ENCODE data around the gene TMEM147.

The TMEM147 gene

DNA sequence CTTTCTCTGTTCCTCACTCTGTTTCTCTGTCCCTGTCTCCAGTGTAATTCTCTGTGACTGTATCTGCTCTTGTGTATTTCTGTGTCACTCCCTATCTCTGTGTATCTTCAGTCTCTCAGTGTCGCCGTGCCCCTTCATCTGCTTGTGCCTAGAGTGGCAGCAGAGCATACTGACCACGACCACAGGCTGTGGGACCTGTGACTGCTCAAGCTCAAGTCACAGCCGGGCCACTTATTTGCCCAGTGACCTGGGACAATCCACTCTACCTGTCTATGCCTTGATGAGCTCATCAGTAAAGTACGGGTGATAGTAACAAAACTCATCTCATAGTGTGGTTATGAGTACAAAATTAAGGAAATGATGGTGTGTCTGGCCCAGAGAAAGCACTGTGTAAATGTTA lies 8.7 kb downstream of the TMEM147 start:
- TF ChIP-seq TAF1 (IDR thresholded peaks at IDR 0.05; ENCODE audit: low read depth, low read length) (no peak), POLR2A (IDR thresholded peaks at IDR 0.05; ENCODE audit: low read depth, low read length) (no peak), PAX5 (IDR thresholded peaks at IDR 0.05; ENCODE audit: insufficient read depth, low read length, severe bottlenecking) (no peak), POLR2AphosphoS5 (IDR thresholded peaks at IDR 0.05; ENCODE audit: low read depth, low read length) (no peak), SPI1 (IDR thresholded peaks at IDR 0.05; ENCODE audit: low read depth, low read length) (no peak), POU2F2 (IDR thresholded peaks at IDR 0.05; ENCODE audit: low read depth, low read length) (no peak)
- FAIRE-seq (peak; percentile 35), DNase-seq (ENCODE audit: insufficient read length, low spot score) (no peak)

DNA sequence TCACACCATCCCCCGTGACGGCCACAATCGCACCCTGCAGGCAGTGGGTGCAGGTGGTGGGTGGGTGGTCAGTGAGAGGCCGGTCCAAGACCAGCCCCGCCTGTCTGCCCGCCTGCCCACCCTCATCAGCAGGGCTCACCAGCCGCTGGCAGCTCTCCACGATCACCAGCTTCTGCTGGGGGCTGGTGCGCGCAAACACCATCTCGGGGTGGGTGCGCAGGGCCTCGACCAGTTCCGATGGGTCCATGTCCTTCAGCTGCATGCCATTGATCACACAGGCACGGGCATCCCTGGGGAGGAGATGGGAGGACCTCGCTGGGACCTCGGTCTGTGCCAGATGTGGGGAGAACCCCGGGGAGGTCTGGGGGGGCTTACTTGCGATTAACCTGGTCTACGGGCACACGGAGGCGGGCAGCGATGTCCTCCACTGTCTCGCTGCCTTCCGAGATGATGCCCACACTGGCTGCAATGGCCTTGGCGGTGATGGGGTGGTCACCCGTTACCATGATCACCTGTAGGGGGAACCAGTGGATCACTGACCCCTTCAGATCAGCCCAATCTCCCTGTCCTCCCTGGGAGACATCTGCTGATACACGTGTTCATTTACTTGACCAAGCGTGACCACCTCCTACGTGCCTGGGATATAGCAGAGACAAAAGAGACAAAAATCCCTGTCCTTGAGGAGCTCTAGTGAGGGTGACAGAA lies 10.0 kb downstream of the TMEM147 start:
- TF ChIP-seq PAX5 (IDR thresholded peaks at IDR 0.05; ENCODE audit: insufficient read depth, low read length, severe bottlenecking) (no peak), SPI1 (IDR thresholded peaks at IDR 0.05; ENCODE audit: low read depth, low read length) (no peak), POLR2AphosphoS5 (IDR thresholded peaks at IDR 0.05; ENCODE audit: low read depth, low read length) (no peak), POU2F2 (IDR thresholded peaks at IDR 0.05; ENCODE audit: low read depth, low read length) (no peak), POLR2A (IDR thresholded peaks at IDR 0.05; ENCODE audit: low read depth, low read length) (no peak), TAF1 (IDR thresholded peaks at IDR 0.05; ENCODE audit: low read depth, low read length) (no peak)
- DNase-seq (ENCODE audit: insufficient read length, low spot score) (no peak), FAIRE-seq (peak; percentile 81)

DNA sequence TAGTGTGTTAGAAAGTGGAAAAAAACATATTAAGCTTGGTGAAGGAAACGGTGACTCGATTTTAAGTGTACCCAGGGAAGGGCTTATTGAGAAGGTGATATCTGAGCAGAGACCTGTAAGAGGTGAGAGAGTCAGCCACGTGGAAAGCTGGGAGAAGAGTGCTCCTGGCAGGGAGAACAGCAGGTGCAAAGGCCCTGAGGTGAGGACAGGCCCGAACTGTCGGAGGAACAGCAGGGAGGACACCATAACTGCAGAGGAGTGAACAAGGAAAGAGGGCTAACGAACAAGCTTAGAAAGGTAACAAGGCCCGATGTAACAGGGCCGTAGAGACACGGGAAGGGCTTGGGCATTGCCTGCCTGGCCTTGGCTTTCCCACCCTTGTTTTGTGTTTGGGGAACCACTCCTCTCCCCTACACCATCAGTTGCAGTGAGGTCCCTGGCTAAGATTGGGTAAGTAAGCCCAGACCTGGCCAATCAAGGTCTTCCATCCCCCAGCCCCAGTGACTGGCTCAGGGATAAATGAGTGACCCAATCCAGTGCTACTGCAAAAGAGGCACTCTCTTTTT lies 10.7 kb downstream of the TMEM147 start:
- FAIRE-seq: no peak
- DNase-seq (ENCODE audit: insufficient read length, low spot score): no peak
- no peak for TF ChIP-seq POU2F2 (IDR thresholded peaks at IDR 0.05; ENCODE audit: low read depth, low read length)
- no peak for TF ChIP-seq POLR2A (IDR thresholded peaks at IDR 0.05; ENCODE audit: low read depth, low read length)
- TF ChIP-seq POLR2AphosphoS5 (IDR thresholded peaks at IDR 0.05; ENCODE audit: low read depth, low read length): no peak
- TF ChIP-seq PAX5 (IDR thresholded peaks at IDR 0.05; ENCODE audit: insufficient read depth, low read length, severe bottlenecking): no peak
- no peak for TF ChIP-seq SPI1 (IDR thresholded peaks at IDR 0.05; ENCODE audit: low read depth, low read length)
- no peak for TF ChIP-seq TAF1 (IDR thresholded peaks at IDR 0.05; ENCODE audit: low read depth, low read length)

DNA sequence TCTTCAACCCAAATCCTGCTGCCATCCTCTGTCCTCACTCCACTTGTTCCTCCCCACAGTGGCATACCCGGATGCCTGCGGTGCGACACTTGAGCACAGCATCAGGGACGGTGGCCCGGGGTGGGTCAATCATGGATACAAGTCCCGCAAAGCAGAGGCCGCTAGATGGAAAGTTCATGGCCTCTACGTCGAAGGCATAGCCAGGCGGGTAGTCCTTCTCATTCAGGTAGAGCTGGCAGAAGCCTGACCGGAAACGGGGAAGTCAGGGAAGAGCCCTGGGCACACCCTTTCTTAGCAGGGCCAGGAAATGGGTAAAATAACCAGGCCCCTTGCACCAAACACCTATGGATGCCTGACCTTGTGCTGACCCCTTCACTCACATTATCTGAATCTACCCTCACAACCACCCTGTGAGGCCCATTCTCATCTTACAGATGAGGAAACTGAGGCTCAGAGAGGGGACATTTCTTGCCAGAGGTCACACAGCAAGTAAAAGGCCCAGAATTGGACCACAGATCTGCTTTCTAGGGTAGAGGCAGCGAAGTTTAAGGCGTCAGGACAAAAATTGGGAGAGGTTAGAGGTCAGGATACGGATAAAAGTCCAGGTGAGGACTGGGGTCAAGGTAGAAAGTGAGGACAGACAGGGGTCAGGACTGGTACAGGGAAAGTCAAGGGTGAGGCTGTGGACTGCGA lies 11.6 kb downstream of the TMEM147 start:
- FAIRE-seq (no peak), DNase-seq (ENCODE audit: insufficient read length, low spot score) (no peak)

DNA sequence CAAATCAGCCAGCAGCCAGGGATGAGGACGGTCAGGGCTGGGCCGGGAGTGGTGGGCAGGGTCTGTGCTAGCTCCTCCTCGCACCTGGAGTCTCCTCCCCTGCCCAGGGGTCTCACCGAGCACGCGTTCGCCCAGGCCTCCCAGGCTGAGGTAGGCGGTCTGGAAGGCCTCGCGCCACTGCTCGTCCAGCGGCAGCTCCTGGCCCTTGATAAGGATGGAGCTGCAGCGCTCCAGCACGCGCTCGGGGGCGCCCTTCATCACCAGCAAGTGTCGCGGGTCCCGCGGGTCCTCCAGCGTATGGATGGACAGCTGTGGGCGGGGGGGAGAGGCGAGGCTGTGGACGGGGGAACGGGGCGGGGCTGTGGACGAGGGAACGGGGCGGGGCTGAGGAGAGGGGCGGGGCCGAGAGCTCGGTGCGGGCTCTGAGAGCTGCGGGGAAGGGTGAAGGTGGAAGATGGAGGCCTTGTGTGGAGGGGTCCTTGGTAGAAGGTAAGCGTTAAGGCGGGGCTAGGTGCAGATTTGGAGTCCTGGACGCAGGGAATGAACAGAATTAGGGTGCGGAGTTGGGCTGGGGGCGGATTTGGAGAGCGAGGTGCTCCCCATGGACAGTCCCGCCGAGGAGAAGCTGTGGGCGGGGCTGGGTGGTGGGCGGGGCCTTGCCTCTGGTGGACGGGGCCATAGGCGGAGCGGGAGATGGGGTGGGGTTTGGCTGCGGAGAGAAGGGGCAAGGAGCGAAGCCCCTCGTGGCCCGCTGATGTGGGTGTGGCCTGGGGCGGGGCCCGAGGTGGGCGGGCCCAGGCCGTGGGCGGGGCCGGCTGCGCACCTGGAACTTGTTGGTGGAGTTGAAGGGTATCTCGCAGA lies 12.3 kb downstream of the TMEM147 start:
- FAIRE-seq: peak; percentile 84

More for the DNA sequence above, 11.6 kb downstream of the TMEM147 start:
- TF ChIP-seq POLR2A (IDR thresholded peaks at IDR 0.05; ENCODE audit: low read depth, low read length): no peak
- no peak for TF ChIP-seq SPI1 (IDR thresholded peaks at IDR 0.05; ENCODE audit: low read depth, low read length)
- no peak for TF ChIP-seq POU2F2 (IDR thresholded peaks at IDR 0.05; ENCODE audit: low read depth, low read length)
- TF ChIP-seq PAX5 (IDR thresholded peaks at IDR 0.05; ENCODE audit: insufficient read depth, low read length, severe bottlenecking): no peak
- TF ChIP-seq TAF1 (IDR thresholded peaks at IDR 0.05; ENCODE audit: low read depth, low read length): no peak

DNA sequence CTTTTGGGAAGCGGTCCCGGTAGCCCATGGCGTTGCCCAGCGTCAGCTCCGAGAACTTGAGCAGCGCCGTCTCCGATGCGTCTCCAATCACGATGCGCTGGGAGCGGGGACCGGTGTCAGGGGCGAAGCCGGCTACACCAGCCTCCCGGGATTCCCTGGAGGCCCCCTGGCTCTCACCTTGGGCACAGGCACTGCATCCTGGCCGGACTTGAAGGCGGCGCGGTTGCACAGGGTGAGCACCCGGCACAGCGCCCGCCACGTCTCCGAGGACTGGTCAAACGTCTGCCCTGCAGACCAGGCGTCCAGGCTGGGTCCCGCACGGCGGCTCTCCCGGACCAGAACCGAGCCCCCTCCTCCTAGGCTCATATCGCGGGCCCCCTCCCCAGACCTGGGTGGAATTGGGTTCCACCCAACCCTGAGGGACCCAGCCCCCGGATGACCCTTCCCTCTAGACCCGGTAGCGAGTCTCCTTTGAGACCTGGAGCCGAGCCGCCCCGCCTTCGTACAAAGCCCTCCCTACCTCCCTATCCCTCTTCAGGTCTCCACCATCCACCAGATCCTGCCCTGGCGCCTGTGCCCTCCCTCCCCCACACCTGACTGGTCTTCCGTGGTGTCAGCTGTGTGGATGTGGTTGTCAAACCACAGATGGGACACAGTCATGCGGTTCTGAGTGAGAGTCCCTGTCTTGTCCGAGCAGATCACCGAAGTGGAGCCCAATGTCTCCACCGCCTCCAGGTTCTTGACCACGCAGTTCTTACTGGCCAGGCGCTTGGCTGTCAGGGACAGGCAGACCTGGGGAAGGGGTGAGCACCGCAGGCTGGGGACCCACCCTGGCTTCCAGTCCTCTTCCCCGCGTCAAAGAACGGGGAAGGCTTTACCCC lies 13.2 kb downstream of the TMEM147 start:
- FAIRE-seq: peak; percentile 69
- TF ChIP-seq POLR2A (IDR thresholded peaks at IDR 0.05; ENCODE audit: low read depth, low read length) (no peak), PAX5 (IDR thresholded peaks at IDR 0.05; ENCODE audit: insufficient read depth, low read length, severe bottlenecking) (no peak), TAF1 (IDR thresholded peaks at IDR 0.05; ENCODE audit: low read depth, low read length) (no peak), POU2F2 (IDR thresholded peaks at IDR 0.05; ENCODE audit: low read depth, low read length) (no peak), SPI1 (IDR thresholded peaks at IDR 0.05; ENCODE audit: low read depth, low read length) (no peak), POLR2AphosphoS5 (IDR thresholded peaks at IDR 0.05; ENCODE audit: low read depth, low read length) (no peak)
- DNase-seq (ENCODE audit: insufficient read length, low spot score): no peak

More for the DNA sequence above, 12.3 kb downstream of the TMEM147 start:
- peak; percentile 64 for DNase-seq (ENCODE audit: insufficient read length, low spot score)
- TF ChIP-seq PAX5 (IDR thresholded peaks at IDR 0.05; ENCODE audit: insufficient read depth, low read length, severe bottlenecking) (no peak), POU2F2 (IDR thresholded peaks at IDR 0.05; ENCODE audit: low read depth, low read length) (no peak), POLR2A (IDR thresholded peaks at IDR 0.05; ENCODE audit: low read depth, low read length) (no peak), POLR2AphosphoS5 (IDR thresholded peaks at IDR 0.05; ENCODE audit: low read depth, low read length) (no peak), SPI1 (IDR thresholded peaks at IDR 0.05; ENCODE audit: low read depth, low read length) (no peak), TAF1 (IDR thresholded peaks at IDR 0.05; ENCODE audit: low read depth, low read length) (no peak)

DNA sequence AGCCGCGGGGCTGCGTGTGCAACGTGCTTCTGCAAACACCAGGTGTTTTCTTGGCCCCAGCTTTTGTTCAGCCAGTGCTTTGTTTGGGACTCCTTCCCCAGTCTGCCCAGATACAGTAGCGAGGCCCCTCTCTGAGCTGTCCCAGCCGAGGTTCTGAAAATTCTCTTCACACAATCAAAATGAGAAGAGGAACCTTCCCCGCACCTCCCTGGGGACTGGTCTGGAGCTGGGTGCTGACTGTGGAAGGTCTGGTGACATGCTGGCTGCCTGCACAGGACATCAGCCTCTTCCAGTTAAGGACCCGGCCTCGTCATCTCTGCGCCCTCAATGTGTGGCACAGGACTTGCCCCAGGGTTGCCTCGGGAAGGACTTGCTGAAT lies 13.8 kb downstream of the TMEM147 start:
- DNase-seq (ENCODE audit: insufficient read length, low spot score) (peak; percentile 57), FAIRE-seq (no peak)
- TF ChIP-seq PAX5 (IDR thresholded peaks at IDR 0.05; ENCODE audit: insufficient read depth, low read length, severe bottlenecking): no peak
- TF ChIP-seq POLR2A (IDR thresholded peaks at IDR 0.05; ENCODE audit: low read depth, low read length): no peak
- no peak for TF ChIP-seq POU2F2 (IDR thresholded peaks at IDR 0.05; ENCODE audit: low read depth, low read length)
- no peak for TF ChIP-seq SPI1 (IDR thresholded peaks at IDR 0.05; ENCODE audit: low read depth, low read length)
- no peak for TF ChIP-seq TAF1 (IDR thresholded peaks at IDR 0.05; ENCODE audit: low read depth, low read length)
- TF ChIP-seq POLR2AphosphoS5 (IDR thresholded peaks at IDR 0.05; ENCODE audit: low read depth, low read length): no peak

DNA sequence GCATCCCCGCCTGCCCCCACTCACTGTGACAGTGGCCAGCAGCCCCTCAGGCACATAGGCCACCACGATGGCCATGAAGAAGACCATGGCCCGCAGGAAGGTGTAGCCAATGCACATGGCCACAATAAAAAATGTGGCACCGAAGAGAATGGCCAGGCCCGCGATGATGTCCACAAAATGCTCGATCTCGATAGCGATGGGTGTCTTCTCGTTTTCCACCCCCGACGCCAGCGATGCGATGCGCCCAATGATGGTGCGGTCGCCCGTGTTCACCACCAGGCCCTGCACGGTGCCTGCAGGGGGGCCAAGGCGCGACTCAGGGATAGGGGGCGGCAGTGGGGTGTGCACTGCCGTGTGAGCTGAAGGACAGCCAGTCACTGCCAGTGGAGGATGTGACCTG lies 14.4 kb downstream of the TMEM147 start:
- DNase-seq (ENCODE audit: insufficient read length, low spot score): no peak

More for the DNA sequence above, 14.4 kb downstream of the TMEM147 start:
- TF ChIP-seq POU2F2 (IDR thresholded peaks at IDR 0.05; ENCODE audit: low read depth, low read length) (no peak), TAF1 (IDR thresholded peaks at IDR 0.05; ENCODE audit: low read depth, low read length) (no peak), POLR2A (IDR thresholded peaks at IDR 0.05; ENCODE audit: low read depth, low read length) (no peak), POLR2AphosphoS5 (IDR thresholded peaks at IDR 0.05; ENCODE audit: low read depth, low read length) (no peak), PAX5 (IDR thresholded peaks at IDR 0.05; ENCODE audit: insufficient read depth, low read length, severe bottlenecking) (no peak), SPI1 (IDR thresholded peaks at IDR 0.05; ENCODE audit: low read depth, low read length) (no peak)
- FAIRE-seq: no peak
